Endothelial cell of umbilical vein (primary cell): ENCODE data around the gene SOHLH2.

Experiments
- POLR2A ChIP-seq: IDR thresholded peaks from 2 replicates; pipeline ENCODE4 v1.6.1; 2012; ENCODE audit warnings: low read depth, mild to moderate bottlenecking, control low read depth, low read length
- TF ChIP-seq, protein P1 (sequence below), 2 donors: IDR thresholded peaks; 1 replicate in 1 of 2; 2 replicates in 1 of 2; pipeline ENCODE4 v1.5.1; 2011; ENCODE audit warnings: low read length in 2 of 2, mild to moderate bottlenecking in 2 of 2, moderate library complexity in 2 of 2, control low read depth in 1 of 2, inconsistent platforms in 1 of 2, low read depth in 1 of 2; ENCODE audit not compliant: insufficient read depth in 1 of 2; ENCODE audit errors: extremely low read depth in 1 of 2
- TF ChIP-seq, protein P2 (sequence below): IDR thresholded peaks from 2 replicates; pipeline ENCODE4 v1.6.1; 2011; ENCODE audit not compliant: insufficient read depth, insufficient read length

DNA sequence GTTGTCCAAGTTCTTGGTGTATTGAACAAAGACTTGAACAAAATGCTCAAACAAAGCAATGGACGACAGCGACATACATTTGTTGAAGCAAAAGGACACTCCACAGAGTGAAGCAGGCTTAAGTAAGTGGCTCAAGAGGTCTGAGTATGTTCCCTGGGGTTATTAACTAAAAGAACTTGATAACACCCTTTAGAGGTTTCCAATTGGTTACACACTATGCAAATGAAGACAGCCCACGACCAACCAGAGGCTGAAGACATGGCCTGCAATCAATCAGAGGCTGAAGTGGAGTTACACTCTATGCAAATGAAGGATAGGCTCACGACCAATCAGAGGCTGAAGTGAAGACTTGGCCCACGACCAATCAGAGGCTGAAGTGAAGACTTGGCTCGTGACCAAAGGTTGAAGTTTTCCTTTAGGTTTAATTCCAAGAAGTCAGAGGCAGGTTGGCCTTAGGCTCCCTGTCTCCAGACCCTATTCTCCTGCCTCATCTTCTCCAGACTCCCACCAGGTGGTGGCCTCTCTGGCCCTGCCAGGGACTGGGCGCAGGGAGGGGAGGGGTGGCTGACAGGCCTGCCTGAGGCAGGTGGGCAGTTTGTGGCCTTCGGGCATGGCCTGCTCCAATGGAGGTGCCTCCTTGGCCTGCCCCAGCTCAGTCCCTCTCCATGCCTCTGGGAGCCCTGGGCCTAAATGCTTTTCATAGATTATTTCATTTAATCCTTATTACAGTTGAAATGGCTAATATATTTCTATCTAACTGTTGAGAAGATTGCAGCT lies 45.2 kb upstream of the SOHLH2 start:
- TF ChIP-seq, protein P1, sequence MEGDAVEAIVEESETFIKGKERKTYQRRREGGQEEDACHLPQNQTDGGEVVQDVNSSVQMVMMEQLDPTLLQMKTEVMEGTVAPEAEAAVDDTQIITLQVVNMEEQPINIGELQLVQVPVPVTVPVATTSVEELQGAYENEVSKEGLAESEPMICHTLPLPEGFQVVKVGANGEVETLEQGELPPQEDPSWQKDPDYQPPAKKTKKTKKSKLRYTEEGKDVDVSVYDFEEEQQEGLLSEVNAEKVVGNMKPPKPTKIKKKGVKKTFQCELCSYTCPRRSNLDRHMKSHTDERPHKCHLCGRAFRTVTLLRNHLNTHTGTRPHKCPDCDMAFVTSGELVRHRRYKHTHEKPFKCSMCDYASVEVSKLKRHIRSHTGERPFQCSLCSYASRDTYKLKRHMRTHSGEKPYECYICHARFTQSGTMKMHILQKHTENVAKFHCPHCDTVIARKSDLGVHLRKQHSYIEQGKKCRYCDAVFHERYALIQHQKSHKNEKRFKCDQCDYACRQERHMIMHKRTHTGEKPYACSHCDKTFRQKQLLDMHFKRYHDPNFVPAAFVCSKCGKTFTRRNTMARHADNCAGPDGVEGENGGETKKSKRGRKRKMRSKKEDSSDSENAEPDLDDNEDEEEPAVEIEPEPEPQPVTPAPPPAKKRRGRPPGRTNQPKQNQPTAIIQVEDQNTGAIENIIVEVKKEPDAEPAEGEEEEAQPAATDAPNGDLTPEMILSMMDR (IDR thresholded peaks at IDR 0.05; ENCODE audit: extremely low read depth in 1 of 2, insufficient read depth in 1 of 2, low read depth in 1 of 2, low read length in 2 of 2), result no peak
- TF ChIP-seq POLR2A, result no peak
- TF ChIP-seq, protein P2, sequence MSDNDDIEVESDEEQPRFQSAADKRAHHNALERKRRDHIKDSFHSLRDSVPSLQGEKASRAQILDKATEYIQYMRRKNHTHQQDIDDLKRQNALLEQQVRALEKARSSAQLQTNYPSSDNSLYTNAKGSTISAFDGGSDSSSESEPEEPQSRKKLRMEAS, result no peak
